Sigmoid colon (tissue), 4 donors: ENCODE results near the gene TRAF3IP3.

ENCODE experiments used
- CTCF ChIP-seq, 4 experiments: fragments of 450-650 bp in 3 of 4; fragments of 200-600 bp in 1 of 4; IDR thresholded peaks; one replicate each; pipeline ENCODE4 v1.5.1; 2016 to 2019; ENCODE audit warnings: antibody characterized with exemption in 4 of 4, mild to moderate bottlenecking in 3 of 4, moderate library complexity in 2 of 4
- POLR2AphosphoS5 ChIP-seq, 4 donors: sonication (generic); formaldehyde crosslinking; IDR thresholded peaks; one replicate each; pipeline ENCODE4 v1.6.1; 2017; ENCODE audit warnings: antibody characterized with exemption in 4 of 4

- TF ChIP-seq CTCF (IDR thresholded peaks at IDR 0.05) (no peak), POLR2AphosphoS5 (IDR thresholded peaks at IDR 0.05) (no peak)
Observed at GRCh38 chr1:209710847-209711246, 45.0 kb upstream of the TRAF3IP3 start.
